SK-N-SH (cell line): ENCODE data around the gene STXBP6. TPM values are rescaled to one million over a fixed set of nuclear protein-coding genes. Genes with fewer than 3 reads are reported as not detected.

ENCODE experiments used
- CTCF ChIA-PET: fragments of 300-600, 350-600 bp; formaldehyde crosslinking; extraction: SDS; loops from one replicate; lab custom pipeline; 2021; lab: Yijun Ruan, JAX
- POLR2A ChIA-PET: fragments of 350-600 bp; sonication (Branson Sonifier 250); formaldehyde crosslinking; extraction: SDS; loops from one replicate; lab custom pipeline; 2020; ENCODE audit warnings: antibody characterized with exemption, inconsistent platforms; lab: Yijun Ruan, JAX
- DNase-seq: peaks from one replicate; pipeline ENCODE4 v3.0.0; 2012
- H2AFZ ChIP-seq: fragments of 200-600 bp; sonication (generic); 2 replicates; pipeline ENCODE4 v1.8.1; 2016; ENCODE audit warnings: antibody characterized with exemption, mild to moderate bottlenecking, low read depth
- H3F3A ChIP-seq: fragments of 200-600 bp; sonication (generic); replicated peaks from 2 replicates; pipeline ENCODE3; 2016; ENCODE audit warnings: antibody characterized with exemption, mild to moderate bottlenecking; ENCODE audit not compliant: insufficient read depth
- H3K27ac ChIP-seq, 2 experiments: fragments of 200-500 bp in 1 of 2; fragments of 200-600 bp in 1 of 2; sonication (Bioruptor generic) in 1 of 2; sonication (generic), shearing (Covaris generic) in 1 of 2; 2 replicates each; pipeline versions ENCODE4 v1.5.1 to v1.6.1; 2014 to 2016; ENCODE audit warnings: low read depth in 2 of 2, inconsistent platforms in 1 of 2, low read length in 1 of 2, mild to moderate bottlenecking in 1 of 2, mixed read lengths in 1 of 2
- H3K27me3 ChIP-seq: fragments of 200-600 bp; sonication (generic), shearing (Covaris generic); 2 replicates; pipeline ENCODE4 v1.6.1; 2016; ENCODE audit warnings: mixed run types; ENCODE audit not compliant: insufficient read depth
- H3K36me3 ChIP-seq, 2 experiments: fragments of 200-500 bp in 1 of 2; fragments of 200-600 bp in 1 of 2; sonication (Bioruptor generic) in 1 of 2; sonication (generic) in 1 of 2; replicated peaks in 1 of 2; 2 replicates each; pipeline versions ENCODE3 to v1.5.1; 2014 to 2016; ENCODE audit warnings: low read length in 1 of 2, mild to moderate bottlenecking in 1 of 2; ENCODE audit not compliant: insufficient read depth in 2 of 2, control insufficient read depth in 1 of 2
- H3K4me1 ChIP-seq, 2 experiments: fragments of 200-500 bp in 1 of 2; fragments of 200-600 bp in 1 of 2; sonication (Bioruptor generic) in 1 of 2; sonication (generic), shearing (Covaris generic) in 1 of 2; 2 replicates each; pipeline versions ENCODE4 v1.5.1 to v1.6.1; 2014 to 2016; ENCODE audit warnings: low read depth in 1 of 2, low read length in 1 of 2, mixed run types in 1 of 2; ENCODE audit not compliant: insufficient read depth in 2 of 2, control insufficient read depth in 1 of 2
- H3K4me2 ChIP-seq: fragments of 200-600 bp; sonication (generic), shearing (Covaris generic); 2 replicates; pipeline ENCODE4 v1.6.1; 2017; ENCODE audit warnings: mixed run types
- H3K4me3 ChIP-seq, 2 experiments: fragments of 200-500 bp in 1 of 2; fragments of 200-600 bp in 1 of 2; sonication (Bioruptor generic) in 1 of 2; sonication (generic), shearing (Covaris generic) in 1 of 2; 2 replicates each; pipeline versions ENCODE4 v1.5.1 to v1.8.1; 2014 to 2016; ENCODE audit warnings: low read depth in 2 of 2, inconsistent platforms in 1 of 2, low read length in 1 of 2, mild to moderate bottlenecking in 1 of 2, mixed read lengths in 1 of 2, moderate library complexity in 1 of 2
- H3K79me2 ChIP-seq: fragments of 200-600 bp; sonication (generic); 2 replicates; pipeline ENCODE4 v1.8.1; 2017; ENCODE audit warnings: mild to moderate bottlenecking; ENCODE audit not compliant: insufficient read depth
- H3K9ac ChIP-seq: fragments of 200-600 bp; sonication (generic); 2 replicates; pipeline ENCODE4 v1.6.1; 2017; ENCODE audit warnings: mixed run types
- H3K9me2 ChIP-seq: fragments of 200-600 bp; sonication (generic); 2 replicates; pipeline ENCODE4 v1.6.1; 2017; ENCODE audit warnings: mixed run types
- H3K9me3 ChIP-seq: fragments of 200-600 bp; sonication (generic); 2 replicates; pipeline ENCODE4 v1.6.1; 2017; ENCODE audit warnings: mixed run types, mild to moderate bottlenecking, moderate library complexity
- H4K20me1 ChIP-seq: fragments of 200-600 bp; sonication (generic); 2 replicates; pipeline ENCODE4 v1.6.1; 2017; ENCODE audit warnings: mild to moderate bottlenecking, mixed run types; ENCODE audit not compliant: insufficient read depth
- CHD2 ChIP-seq: fragments of 150-350 bp; IDR thresholded peaks from 2 replicates; pipeline ENCODE4 v1.6.1; 2018; ENCODE audit warnings: low read length; ENCODE audit not compliant: partially characterized antibody
- ELF1 ChIP-seq: IDR thresholded peaks from 2 replicates; pipeline ENCODE4 v1.4.0; 2012
- EP300 ChIP-seq, 2 experiments: IDR thresholded peaks; 2 replicates each; pipeline versions ENCODE4 v1.4.0 to v1.6.1; 2012; ENCODE audit warnings: borderline replicate concordance in 1 of 2, low read depth in 1 of 2, low read length in 1 of 2
- EZH2phosphoT487 ChIP-seq: fragments of 200-600 bp; sonication (generic); IDR thresholded peaks from 2 replicates; pipeline ENCODE4 v1.6.1; 2017; ENCODE audit warnings: low read depth, mixed run types, mild to moderate bottlenecking, antibody characterized with exemption, moderate library complexity, borderline replicate concordance
- FOXM1 ChIP-seq: IDR thresholded peaks from 2 replicates; pipeline ENCODE4 v1.4.0; 2012; ENCODE audit warnings: low read depth, mild to moderate bottlenecking
- JUND ChIP-seq: IDR thresholded peaks from 2 replicates; pipeline ENCODE4 v1.4.0; 2012
- MEF2A ChIP-seq: IDR thresholded peaks from 2 replicates; pipeline ENCODE4 v1.4.0; 2012; ENCODE audit warnings: low read depth, borderline replicate concordance
- NRF1 ChIP-seq: IDR thresholded peaks from 2 replicates; pipeline ENCODE4 v1.6.1; 2012; ENCODE audit warnings: low read depth, mild to moderate bottlenecking, low read length
- RAD21 ChIP-seq: IDR thresholded peaks from 2 replicates; pipeline ENCODE4 v1.6.1; 2012; ENCODE audit warnings: mild to moderate bottlenecking, low read length
- RCOR1 ChIP-seq: fragments of 150-350 bp; IDR thresholded peaks from 2 replicates; pipeline ENCODE4 v1.6.1; 2017; ENCODE audit warnings: antibody characterized with exemption, low read length
- SMC3 ChIP-seq: IDR thresholded peaks from 2 replicates; pipeline ENCODE4 v1.6.1; 2012; ENCODE audit warnings: low read depth, low read length, improper control_type of control experiment
- TCF12 ChIP-seq: IDR thresholded peaks from 2 replicates; pipeline ENCODE4 v1.4.0; 2012
- TEAD4 ChIP-seq: IDR thresholded peaks from 2 replicates; pipeline ENCODE4 v1.4.0; 2012; ENCODE audit warnings: mild to moderate bottlenecking, borderline replicate concordance; ENCODE audit not compliant: insufficient read depth
- ZBTB33 ChIP-seq: IDR thresholded peaks from 2 replicates; pipeline ENCODE4 v1.4.0; 2012; ENCODE audit warnings: low read depth, borderline replicate concordance
- WGBS: methylation state at CpG from one replicate; pipeline ENCODE4 v1.1.6; 2017; ENCODE audit warnings: low lambda C conversion rate; 5-methylcytosine and 5-hydroxymethylcytosine counted together
- polyA plus RNA-seq, 3 experiments: library from polyadenylated mRNA; depleted of rRNA; stranded (reverse); fragments of >200 nt; gene quantifications; 2 replicates each; pipeline ENCODE4 v1.2.3, GENCODE V29; 2012
- TF ChIP-seq, protein P1 (sequence below): fragments of 150-350 bp; IDR thresholded peaks from 2 replicates; pipeline ENCODE4 v1.6.1; 2017; ENCODE audit warnings: antibody characterized with exemption, low read length, low read depth, borderline replicate concordance
- TF ChIP-seq, protein P2 (sequence below): IDR thresholded peaks from 2 replicates; pipeline ENCODE4 v1.4.0; 2012; ENCODE audit warnings: low read depth, borderline replicate concordance
- TF ChIP-seq, protein P3 (sequence below): fragments of 200-600 bp; sonication (generic); IDR thresholded peaks from 2 replicates; pipeline ENCODE4 v1.6.1; 2017; ENCODE audit warnings: antibody characterized with exemption, mild to moderate bottlenecking, moderate library complexity
- TF ChIP-seq, protein P4 (sequence below): fragments of 150-350 bp; IDR thresholded peaks from 2 replicates; pipeline ENCODE4 v1.6.1; 2016; ENCODE audit warnings: mild to moderate bottlenecking, low read depth, low read length

The STXBP6 gene
- polyA plus RNA-seq, 1 of the 3 experiments (the other 2 are of a cell fraction) = 0.16 TPM

DNA sequence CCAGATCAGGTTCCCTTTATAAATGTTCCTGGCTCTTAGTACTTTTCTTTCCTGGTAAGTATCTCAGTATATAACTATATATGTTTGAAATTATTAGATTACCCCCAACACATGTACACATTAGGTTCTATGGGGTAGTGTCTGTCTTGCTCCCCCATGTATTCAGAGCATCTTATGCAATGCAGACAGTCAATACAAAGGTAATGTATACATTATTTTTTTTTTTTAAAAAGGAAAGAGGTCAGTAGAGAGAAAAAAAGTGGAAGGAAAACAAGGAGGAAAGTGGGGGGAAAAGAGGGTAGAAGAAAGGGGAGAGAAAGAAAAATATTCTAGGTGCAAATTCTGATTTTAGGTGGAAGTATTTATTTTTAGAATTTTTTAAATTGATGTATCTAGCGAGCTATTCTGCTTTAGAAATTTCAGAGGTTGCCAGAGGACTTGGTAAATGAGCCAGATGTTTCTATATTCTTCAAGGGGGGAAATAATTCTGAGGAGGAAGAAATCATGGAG, 157.9 kb downstream of the STXBP6 start:
- TF ChIP-seq EZH2phosphoT487 = no peak
- no peak for TF ChIP-seq FOXM1
- TF ChIP-seq RAD21 = no peak
- no peak for TF ChIP-seq CHD2
- TF ChIP-seq, protein P1, sequence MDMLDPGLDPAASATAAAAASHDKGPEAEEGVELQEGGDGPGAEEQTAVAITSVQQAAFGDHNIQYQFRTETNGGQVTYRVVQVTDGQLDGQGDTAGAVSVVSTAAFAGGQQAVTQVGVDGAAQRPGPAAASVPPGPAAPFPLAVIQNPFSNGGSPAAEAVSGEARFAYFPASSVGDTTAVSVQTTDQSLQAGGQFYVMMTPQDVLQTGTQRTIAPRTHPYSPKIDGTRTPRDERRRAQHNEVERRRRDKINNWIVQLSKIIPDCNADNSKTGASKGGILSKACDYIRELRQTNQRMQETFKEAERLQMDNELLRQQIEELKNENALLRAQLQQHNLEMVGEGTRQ = no peak
- no peak for TF ChIP-seq TCF12
- TF ChIP-seq, protein P2, sequence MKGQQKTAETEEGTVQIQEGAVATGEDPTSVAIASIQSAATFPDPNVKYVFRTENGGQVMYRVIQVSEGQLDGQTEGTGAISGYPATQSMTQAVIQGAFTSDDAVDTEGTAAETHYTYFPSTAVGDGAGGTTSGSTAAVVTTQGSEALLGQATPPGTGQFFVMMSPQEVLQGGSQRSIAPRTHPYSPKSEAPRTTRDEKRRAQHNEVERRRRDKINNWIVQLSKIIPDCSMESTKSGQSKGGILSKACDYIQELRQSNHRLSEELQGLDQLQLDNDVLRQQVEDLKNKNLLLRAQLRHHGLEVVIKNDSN = no peak
- TF ChIP-seq EP300 (IDR thresholded peaks at IDR 0.05; ENCODE audit: borderline replicate concordance in 1 of 2, low read depth in 1 of 2, low read length in 1 of 2) = no peak
- TF ChIP-seq RCOR1 = no peak
- TF ChIP-seq SMC3 = no peak
- no peak for TF ChIP-seq JUND
- Histone ChIP-seq H3K27me3 (no peaks in the 10 kb centered on the region), H3K9me3 (no peaks in the 10 kb centered on the region; the same call in 1 of the 2 replicates), H3K27ac (no peak overlapping the region), H3K79me2 (no peaks in the 10 kb centered on the region), H3K9me2 (no peaks in the 10 kb centered on the region), H3K9ac (no peak overlapping the region), H3K4me3 (no peak overlapping the region), H3K4me1 (no peaks in the 10 kb centered on the region), H4K20me1 (no peaks in the 10 kb centered on the region), H3K36me3 (no peaks in the 10 kb centered on the region), H2AFZ (no peak overlapping the region), H3K4me2 (no peak overlapping the region), H3F3A (no peaks in the 10 kb centered on the region)
- POLR2A ChIA-PET = no interaction called here
- 0% methylated on average over 1 of the region's 1 CpG for WGBS
- DNase-seq = no peak
- CTCF ChIA-PET = no interaction called here

GRCh38 chr14:24890716-24891115, 159.2 kb downstream of the STXBP6 start:
- DNase-seq = no peak
- no peaks in the 10 kb centered on the region for H3K79me2 ChIP-seq
- no peaks in the 10 kb centered on the region for H3K4me1 ChIP-seq
- H3K27me3 ChIP-seq = no peaks in the 10 kb centered on the region
- H3K36me3 ChIP-seq = no peaks in the 10 kb centered on the region
- no peak overlapping the region for H2AFZ ChIP-seq
- H3K9ac ChIP-seq = no peak overlapping the region
- no peaks in the 10 kb centered on the region; the same call in 1 of the 2 replicates for H3K9me3 ChIP-seq
- H4K20me1 ChIP-seq = no peaks in the 10 kb centered on the region
- no peaks in the 10 kb centered on the region for H3F3A ChIP-seq
- H3K4me3 ChIP-seq = no peak overlapping the region
- H3K9me2 ChIP-seq = no peaks in the 10 kb centered on the region
- H3K4me2 ChIP-seq = no peak overlapping the region
- POLR2A ChIA-PET = no interaction called here
- CTCF ChIA-PET = interaction anchor here (1.2 kb wide), 1 partner anchor 10 kb away, joined by 3 read pairs; no protein-coding TSS in a partner anchor
- no peak overlapping the region for H3K27ac ChIP-seq
- TF ChIP-seq ZBTB33 (no peak), ELF1 (no peak), NRF1 (no peak), TCF12 (no peak), EZH2phosphoT487 (no peak), CHD2 (no peak), TEAD4 (no peak), MEF2A (no peak)
- TF ChIP-seq, protein P1 = no peak
- TF ChIP-seq, protein P3, sequence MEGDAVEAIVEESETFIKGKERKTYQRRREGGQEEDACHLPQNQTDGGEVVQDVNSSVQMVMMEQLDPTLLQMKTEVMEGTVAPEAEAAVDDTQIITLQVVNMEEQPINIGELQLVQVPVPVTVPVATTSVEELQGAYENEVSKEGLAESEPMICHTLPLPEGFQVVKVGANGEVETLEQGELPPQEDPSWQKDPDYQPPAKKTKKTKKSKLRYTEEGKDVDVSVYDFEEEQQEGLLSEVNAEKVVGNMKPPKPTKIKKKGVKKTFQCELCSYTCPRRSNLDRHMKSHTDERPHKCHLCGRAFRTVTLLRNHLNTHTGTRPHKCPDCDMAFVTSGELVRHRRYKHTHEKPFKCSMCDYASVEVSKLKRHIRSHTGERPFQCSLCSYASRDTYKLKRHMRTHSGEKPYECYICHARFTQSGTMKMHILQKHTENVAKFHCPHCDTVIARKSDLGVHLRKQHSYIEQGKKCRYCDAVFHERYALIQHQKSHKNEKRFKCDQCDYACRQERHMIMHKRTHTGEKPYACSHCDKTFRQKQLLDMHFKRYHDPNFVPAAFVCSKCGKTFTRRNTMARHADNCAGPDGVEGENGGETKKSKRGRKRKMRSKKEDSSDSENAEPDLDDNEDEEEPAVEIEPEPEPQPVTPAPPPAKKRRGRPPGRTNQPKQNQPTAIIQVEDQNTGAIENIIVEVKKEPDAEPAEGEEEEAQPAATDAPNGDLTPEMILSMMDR = no peak
- TF ChIP-seq, protein P2 = no peak
- TF ChIP-seq, protein P4, sequence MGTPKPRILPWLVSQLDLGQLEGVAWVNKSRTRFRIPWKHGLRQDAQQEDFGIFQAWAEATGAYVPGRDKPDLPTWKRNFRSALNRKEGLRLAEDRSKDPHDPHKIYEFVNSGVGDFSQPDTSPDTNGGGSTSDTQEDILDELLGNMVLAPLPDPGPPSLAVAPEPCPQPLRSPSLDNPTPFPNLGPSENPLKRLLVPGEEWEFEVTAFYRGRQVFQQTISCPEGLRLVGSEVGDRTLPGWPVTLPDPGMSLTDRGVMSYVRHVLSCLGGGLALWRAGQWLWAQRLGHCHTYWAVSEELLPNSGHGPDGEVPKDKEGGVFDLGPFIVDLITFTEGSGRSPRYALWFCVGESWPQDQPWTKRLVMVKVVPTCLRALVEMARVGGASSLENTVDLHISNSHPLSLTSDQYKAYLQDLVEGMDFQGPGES = no peak
